T-helper 1 cell treated with Interleukin-12 subunit alpha and Interleukin-12 subunit beta and Interleukin-4 antibody, amounts not matched to agents 30 ng/mL and 1 ng/mL, for 36 hours (primary cell): ENCODE measurements around the gene PIEZO2. TPM values are rescaled to one million over a fixed set of nuclear protein-coding genes. Genes with fewer than 3 reads are reported as not detected.

Source experiments
- intact Hi-C: fragments of 100-400 bp; cut with micrococcal nuclease; formaldehyde crosslinking; loops from one replicate; pipeline ENCODE4 v1.15.1; 2024
- total RNA-seq: library from RNA; stranded (reverse); gene quantifications from 2 replicates; pipeline ENCODE4 v1.2.3, GENCODE V29; 2022

Gene PIEZO2
- total RNA-seq, 1 donor from 2014 or later, result not detected

- intact Hi-C loops, result no loop called here
These were observed 393.5 kb downstream of the PIEZO2 start for GRCh38 chr18:10755855-10756254.

GRCh38 chr18:10754128-10754527 is 395.2 kb downstream of the PIEZO2 start:
- intact Hi-C loops, result no loop called here

DNA sequence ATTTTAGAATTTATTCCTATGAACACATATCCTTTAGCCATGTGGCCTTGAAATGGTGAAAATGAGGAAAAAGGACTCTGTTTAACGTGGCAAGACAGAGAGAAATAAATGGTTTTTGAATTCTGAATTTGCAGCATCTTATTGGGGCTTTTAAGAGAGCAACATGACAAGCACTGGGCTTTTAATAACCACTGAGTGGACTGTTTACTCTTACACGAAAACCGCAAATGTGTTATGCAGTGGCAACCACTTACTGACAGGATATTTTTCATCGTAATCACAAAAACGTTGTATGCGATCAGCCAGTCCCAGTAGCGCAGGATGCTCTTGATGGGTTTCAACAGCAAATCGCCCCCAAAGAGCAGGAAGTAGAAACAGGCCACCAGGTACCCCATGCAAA is 397.0 kb downstream of the PIEZO2 start:
- intact Hi-C loops, result no loop called here

DNA sequence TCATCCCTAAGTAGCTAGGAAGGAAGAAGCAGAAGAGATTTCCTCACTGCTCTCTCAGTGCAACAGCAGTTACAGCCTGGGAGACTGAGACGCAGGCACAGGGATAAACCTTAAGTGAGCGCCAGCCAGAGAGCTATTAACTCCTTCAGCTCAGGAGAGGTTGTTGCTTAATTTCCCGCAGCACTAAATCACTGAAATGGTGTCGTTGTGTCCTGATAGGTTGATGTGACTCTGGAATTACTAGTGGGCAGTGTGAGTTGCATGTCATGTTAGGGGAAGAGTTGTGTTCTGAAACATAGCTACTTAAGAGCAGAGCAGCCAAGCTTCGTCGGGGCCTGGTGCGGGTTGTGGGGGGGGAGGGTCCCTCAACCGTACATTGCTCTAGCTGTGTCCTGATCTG is 397.7 kb downstream of the PIEZO2 start:
- intact Hi-C loops, result no loop called here

DNA sequence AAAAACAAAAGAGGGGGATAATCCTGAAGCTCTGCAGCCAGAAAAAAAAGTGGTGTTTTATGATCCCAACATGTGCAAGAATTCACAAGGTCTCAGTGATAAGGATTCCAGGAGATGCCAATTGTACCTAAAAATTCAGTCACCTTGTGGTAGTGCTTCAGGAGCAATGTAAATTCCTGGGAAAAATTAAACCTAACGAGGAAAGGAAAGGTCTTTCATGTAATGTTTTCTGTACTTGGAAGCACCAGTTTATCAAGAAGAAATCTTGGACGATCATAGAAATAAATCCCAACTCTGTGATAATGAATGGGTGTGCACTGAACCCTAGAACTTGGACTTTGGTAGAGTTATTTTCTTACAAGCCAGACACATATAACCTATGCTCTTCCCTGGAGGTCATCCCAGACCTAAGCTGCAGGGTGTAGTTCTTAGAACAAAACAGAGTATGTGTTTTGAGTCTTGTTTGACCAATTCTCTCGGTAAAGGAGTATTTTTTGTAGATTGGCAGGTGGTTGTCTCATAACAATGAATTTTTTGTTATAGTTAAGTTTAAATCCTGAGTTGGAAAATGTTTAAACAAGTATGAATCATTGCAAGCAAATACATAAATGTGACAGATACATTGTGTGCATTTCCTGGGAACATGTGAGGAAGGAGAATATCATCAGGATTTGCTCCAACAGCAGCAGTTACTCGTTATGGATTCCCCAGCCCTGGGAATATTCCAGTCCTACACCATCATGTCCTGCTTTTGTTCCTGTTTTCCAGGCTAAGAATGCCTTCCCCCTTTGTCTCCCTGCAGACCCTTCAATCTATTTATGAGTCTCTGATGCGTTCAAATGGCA is 399.0 kb downstream of the PIEZO2 start:
- intact Hi-C loops, result no loop called here

DNA sequence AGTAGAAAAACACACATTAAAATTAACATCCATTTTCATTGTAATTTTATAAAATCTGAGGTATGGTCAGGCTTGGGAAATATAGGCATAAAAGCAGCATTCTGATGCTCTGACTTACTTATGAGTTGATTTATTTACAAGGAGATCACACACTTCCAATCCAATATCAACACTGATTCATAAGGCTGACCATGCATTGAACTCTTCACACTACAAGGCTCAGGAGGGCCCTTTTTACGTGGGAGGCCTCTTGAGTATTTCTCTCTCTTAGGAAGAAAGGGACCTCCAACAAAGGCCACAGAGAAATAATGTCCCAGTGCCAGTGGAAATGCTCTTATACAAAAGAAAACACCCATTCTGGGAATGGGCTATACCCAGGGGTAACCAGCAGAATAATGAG is 400.7 kb downstream of the PIEZO2 start:
- intact Hi-C loops, result no loop called here

GRCh38 chr18:10745971-10746370 is 403.4 kb downstream of the PIEZO2 start:
- intact Hi-C loops, result no loop called here

GRCh38 chr18:10745219-10745618 is 404.1 kb downstream of the PIEZO2 start:
- intact Hi-C loops, result no loop called here

DNA sequence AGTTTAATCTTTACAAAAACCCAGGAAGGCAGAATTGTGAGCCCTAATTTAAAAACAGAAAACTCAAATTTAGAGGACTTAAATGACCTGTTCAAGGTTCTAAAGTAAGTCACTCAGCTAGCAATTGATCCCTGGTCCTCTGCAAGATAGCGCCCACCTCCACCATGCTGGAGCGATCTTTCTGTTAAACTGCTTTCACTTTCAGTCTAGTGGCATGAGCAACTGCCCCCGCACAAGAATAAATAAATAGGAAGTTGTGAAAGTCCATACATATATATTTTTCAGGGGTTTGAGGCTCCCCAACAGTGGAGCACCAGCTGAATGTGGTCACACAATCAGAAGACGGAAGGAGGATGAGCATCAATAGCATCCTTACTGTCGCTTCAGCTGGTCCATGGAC is 405.6 kb downstream of the PIEZO2 start:
- intact Hi-C loops, result no loop called here

GRCh38 chr18:10739152-10739551 is 410.2 kb downstream of the PIEZO2 start:
- intact Hi-C loops, result no loop called here

DNA sequence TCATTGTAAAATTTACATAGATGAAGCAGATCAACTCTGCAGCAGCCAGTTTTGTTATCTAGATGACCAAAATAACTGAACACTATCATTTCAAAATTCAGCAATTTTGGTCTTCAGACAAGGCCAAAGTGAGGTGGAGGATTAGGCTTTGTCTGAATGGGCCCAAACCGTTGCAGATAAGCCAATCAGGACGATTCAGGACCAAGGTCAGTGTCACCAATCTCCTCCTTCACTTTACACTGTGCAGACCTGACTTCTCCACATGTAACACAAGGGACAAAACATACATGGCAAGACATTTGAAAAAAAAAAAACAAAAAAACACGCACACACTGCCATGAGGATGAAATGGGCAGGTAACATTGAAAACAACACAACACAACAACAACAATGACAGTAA is 412.4 kb downstream of the PIEZO2 start:
- intact Hi-C loops, result no loop called here

GRCh38 chr18:10732990-10733389 is 416.4 kb downstream of the PIEZO2 start:
- intact Hi-C loops, result no loop called here

- intact Hi-C loops, result no loop called here
These were observed 421.9 kb downstream of the PIEZO2 start for GRCh38 chr18:10727477-10727876.

- intact Hi-C loops, result no loop called here
These were observed 422.9 kb downstream of the PIEZO2 start for GRCh38 chr18:10726198-10727068.

GRCh38 chr18:10724666-10725065 is 424.7 kb downstream of the PIEZO2 start:
- intact Hi-C loops, result no loop called here

- intact Hi-C loops, result no loop called here
These were observed 425.9 kb downstream of the PIEZO2 start for GRCh38 chr18:10723496-10723895.

- intact Hi-C loops, result no loop called here
These were observed 430.6 kb downstream of the PIEZO2 start for GRCh38 chr18:10718809-10719208.

DNA sequence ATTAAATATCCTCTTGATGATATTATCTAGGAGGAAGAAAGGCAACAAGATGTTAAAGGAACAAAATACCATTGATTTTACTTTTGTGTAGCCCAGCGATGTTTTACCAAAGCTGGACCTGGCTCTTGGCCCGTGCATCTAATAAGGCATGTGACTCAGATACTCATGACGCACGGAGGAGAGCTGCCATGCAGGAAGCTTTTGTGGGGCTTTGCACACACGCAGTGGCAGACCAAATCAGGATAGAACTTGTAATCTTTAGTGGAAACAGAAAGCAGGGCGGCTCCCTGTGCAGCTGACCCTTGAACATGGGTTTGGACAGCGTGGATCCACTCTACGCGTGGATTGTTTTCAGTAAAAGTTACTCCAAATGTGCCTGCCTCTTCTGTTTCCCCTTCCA is 433.6 kb downstream of the PIEZO2 start:
- intact Hi-C loops, result no loop called here

DNA sequence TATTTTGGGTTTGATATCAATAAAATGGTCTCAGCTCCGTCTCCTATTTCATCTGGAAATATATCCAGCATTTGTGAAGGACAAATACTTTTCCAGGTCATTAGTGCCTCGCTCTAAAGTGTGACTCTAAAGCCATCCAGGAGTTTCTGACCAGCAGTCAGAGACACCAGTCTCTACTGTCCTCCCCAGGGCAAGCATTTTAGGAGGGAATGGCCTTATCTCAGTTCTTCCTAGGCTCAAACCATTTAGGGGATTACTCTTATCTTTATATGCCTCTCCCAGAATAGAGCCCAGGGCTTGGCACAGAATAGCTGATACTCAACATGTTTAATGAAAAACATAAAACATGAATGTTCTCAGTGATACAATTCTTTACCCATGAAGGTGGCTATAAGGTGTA is 436.0 kb downstream of the PIEZO2 start:
- intact Hi-C loops, result no loop called here

GRCh38 chr18:10707294-10707693 is 442.1 kb downstream of the PIEZO2 start:
- intact Hi-C loops, result no loop called here

DNA sequence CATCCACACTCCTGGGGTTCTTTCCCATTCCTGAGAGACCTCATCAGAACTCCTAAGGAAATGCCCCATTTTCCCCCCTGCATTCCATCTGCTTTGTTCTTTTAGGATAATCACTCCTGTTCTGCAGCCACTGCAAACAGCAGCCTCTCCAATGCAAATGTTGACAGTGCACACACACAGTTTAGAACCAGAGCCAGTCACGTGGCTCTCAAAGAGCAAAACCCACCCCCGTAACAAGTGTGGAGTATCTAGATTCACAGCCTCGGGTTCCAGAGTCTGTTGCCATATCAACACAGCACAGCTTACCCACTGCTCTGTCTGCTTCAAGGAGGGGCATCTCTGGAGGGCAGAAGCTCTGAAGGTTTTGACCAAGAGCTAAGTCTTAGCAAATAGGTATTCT is 443.6 kb downstream of the PIEZO2 start:
- intact Hi-C loops, result no loop called here

DNA sequence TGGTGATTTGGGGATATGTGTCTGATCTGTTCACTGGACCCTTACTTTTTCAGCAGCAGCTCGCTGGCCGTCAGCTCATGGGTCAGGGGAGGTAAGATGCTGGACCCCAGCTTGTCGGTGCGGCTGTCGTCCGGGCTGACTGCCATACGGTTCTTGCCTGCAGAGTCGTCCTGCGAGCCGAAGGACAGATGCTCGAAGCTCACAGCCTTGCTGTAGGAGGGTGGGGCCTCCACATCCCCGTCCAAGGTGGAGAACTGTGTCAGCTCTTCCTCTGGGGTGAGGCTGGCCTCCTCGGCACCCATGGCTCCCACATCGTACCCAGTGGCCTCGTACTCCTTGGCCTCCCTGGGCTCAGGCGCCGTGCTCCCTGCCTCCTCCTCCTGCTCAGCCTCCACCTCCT is 444.1 kb downstream of the PIEZO2 start:
- intact Hi-C loops, result no loop called here
